ENCODE measurements around the gene AZU1. TPM values are rescaled to one million over a fixed set of nuclear protein-coding genes. Genes with fewer than 3 reads are reported as not detected.
"Not testable (repeated sequence)": the region's sequence is repeated elsewhere in the genome, so short reads cannot be mapped to it uniquely, and the experiment has no call there.

Gene AZU1
- total and polyA plus RNA-seq, 2 experiments from 2014 or later = not detected

DNA sequence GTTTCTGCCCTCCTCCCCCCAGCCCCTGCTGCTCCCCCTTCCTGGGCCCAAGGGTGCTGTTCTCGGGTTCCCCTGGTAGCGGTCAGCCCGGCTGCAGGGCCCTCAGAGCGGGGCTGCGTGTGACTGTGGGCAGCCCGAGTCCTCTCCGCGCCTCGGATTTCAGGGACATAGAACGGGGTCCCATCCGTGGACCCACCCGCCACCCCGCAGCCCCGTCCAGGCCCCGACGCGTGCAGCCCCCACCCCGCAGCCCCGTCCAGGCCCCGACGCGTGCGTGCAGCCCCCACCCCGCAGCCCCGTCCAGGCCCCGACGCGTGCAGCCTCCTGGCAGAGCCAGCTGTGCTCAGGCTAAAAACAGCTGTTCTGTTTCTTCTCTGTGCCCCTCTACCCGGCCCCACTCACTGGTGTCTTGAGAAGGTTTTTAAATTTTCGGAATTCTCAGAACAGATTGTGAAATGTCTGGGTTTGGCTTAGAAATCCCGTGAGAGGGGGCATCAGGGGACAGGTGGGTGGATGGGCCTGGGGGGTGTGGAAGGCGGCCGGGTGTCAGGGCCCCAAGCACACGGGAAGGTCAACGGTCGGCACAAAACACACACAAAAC lies 7.7 kb downstream of the AZU1 start:
- H3K4me2 ChIP-seq (ENCODE audit: unreplicated experiment) = no peak overlapping the region
- H3K36me3 ChIP-seq (ENCODE audit: low read depth) = no peaks in the 10 kb centered on the region
- TF ChIP-seq EZH2phosphoT487 (IDR thresholded peaks at IDR 0.05; ENCODE audit: insufficient read depth, low read depth) (no peak), EZH2 (IDR thresholded peaks at IDR 0.05; ENCODE audit: insufficient read depth, poor library complexity, severe bottlenecking) (no peak)
- no peaks in the 10 kb centered on the region for H3K9me3 ChIP-seq (ENCODE audit: low read depth)
- H3F3A ChIP-seq (ENCODE audit: insufficient read depth) = no peaks in the 10 kb centered on the region
- H3K9ac ChIP-seq = no peak overlapping the region
- H3K4me3 ChIP-seq = no peak overlapping the region
- no peak overlapping the region for H3K27ac ChIP-seq
- H3K27me3 ChIP-seq (replicated peaks; ENCODE audit: insufficient read depth) = peaks cover 12% of the 10 kb centered on the region; the same call in 1 of the 2 replicates
- 21 to 53% methylated on average over 9 to 36 of the region's 36 CpGs for WGBS, 2 experiments (ENCODE audit: low coverage in 1 of 2, low lambda C conversion rate in 2 of 2, missing lambda C conversion rate in 2 of 2)
- in situ Hi-C loops (cut with MboI) = no loop called here
- H3K9me2 ChIP-seq (ENCODE audit: insufficient read depth) = no peaks in the 10 kb centered on the region
- no peaks in the 10 kb centered on the region for H3K79me2 ChIP-seq (ENCODE audit: insufficient read depth)
- no peaks in the 10 kb centered on the region for H3K4me1 ChIP-seq (ENCODE audit: insufficient read depth)
- no peaks in the 10 kb centered on the region for H4K20me1 ChIP-seq (ENCODE audit: insufficient read depth)
- DNase-seq = no peak
- no peak overlapping the region for H2AFZ ChIP-seq

DNA sequence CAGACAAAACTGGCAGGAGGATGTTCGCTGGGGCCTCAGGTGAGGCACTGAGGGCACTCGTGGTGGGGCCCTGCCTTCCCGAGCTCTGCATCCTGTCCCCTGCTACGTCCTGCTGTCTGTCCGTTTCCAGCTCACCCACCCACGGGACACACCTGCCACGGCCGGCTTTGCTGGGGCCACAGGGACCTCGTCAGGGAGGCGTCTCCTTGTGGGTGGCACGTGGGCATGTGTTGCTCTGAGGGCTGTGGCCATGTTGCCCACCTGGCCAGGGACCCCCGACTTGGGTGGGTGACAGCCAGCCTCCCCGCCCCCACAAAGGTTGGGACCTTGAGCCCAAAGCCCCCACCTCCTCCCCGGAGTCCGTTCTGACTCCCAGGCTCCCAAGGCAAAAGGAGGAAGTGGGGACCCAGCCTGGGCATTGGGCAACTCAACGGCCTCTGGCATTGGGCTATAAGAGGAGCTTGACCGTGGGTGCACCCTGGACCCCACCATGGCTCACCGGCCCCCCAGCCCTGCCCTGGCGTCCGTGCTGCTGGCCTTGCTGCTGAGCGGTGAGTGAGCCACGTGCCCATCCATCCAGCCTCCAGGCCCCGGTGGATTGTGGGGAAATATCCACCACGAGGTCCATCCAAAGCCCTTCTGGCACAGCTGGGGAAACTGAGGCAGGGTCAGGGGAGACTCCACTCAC lies 13.0 kb downstream of the AZU1 start, which contains the start of gene PRTN3:
TSS of gene PRTN3 (plus strand) at position 481 of the 688 bp plus-strand sequence. CDS start at position 491, 10 bp downstream.
- H4K20me1 ChIP-seq (ENCODE audit: insufficient read depth) = no peaks in the 10 kb centered on the region
- WGBS, 2 experiments (ENCODE audit: low coverage in 1 of 2, low lambda C conversion rate in 2 of 2, missing lambda C conversion rate in 2 of 2) = 70 to 78% methylated on average over 22 to 24 of the region's 24 CpGs
- in situ Hi-C loops (cut with MboI) = no loop called here

DNA sequence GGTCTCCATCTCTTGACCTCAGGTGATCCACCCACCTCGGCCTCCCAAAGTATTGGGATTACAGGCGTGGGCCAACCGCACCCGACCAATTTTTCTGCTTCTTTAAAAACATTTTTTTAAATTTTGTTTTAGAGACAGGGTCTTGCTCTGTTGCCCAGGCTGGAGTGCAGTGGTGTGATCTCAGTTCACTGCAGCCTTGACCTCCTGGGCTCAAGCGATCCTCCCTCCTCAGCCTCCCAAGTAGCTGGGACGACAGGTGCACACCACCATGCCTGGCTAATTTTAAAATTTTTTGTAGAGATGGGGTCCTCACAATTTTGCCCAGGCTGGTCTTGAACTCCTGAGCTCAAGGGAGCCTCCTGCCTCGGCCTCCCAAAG lies 15.2 kb downstream of the AZU1 start:
- H3K9ac ChIP-seq; H3K4me3 ChIP-seq; H4K20me1 ChIP-seq (ENCODE audit: insufficient read depth); H2AFZ ChIP-seq; in situ Hi-C loops (cut with MboI); H3K79me2 ChIP-seq (ENCODE audit: insufficient read depth); H3F3A ChIP-seq (ENCODE audit: insufficient read depth); H3K4me2 ChIP-seq (ENCODE audit: unreplicated experiment); H3K9me2 ChIP-seq (ENCODE audit: insufficient read depth); H3K4me1 ChIP-seq (ENCODE audit: insufficient read depth); H3K36me3 ChIP-seq (ENCODE audit: low read depth); DNase-seq; H3K9me3 ChIP-seq (ENCODE audit: low read depth); H3K27ac ChIP-seq: not testable (repeated sequence)
- H3K27me3 ChIP-seq (replicated peaks; ENCODE audit: insufficient read depth) = peaks cover 43% of the 10 kb centered on the region
- 66 to 70% methylated on average over 7 of the region's 7 CpGs for WGBS, 2 experiments (ENCODE audit: low coverage in 1 of 2, low lambda C conversion rate in 2 of 2, missing lambda C conversion rate in 2 of 2)

More for the DNA sequence above, 13.0 kb downstream of the AZU1 start, which contains the start of gene PRTN3:
- Histone ChIP-seq H3K9me3 (ENCODE audit: low read depth) (no peaks in the 10 kb centered on the region), H3K9ac (no peak within 1 kb of the TSS), H3K36me3 (ENCODE audit: low read depth) (no peaks in the 10 kb centered on the region), H3F3A (ENCODE audit: insufficient read depth) (no peaks in the 10 kb centered on the region), H3K9me2 (ENCODE audit: insufficient read depth) (no peaks in the 10 kb centered on the region), H3K4me2 (ENCODE audit: unreplicated experiment) (no peak within 1 kb of the TSS), H3K4me1 (ENCODE audit: insufficient read depth) (no peaks in the 10 kb centered on the region), H3K4me3 (no peak within 1 kb of the TSS), H2AFZ (no peak within 1 kb of the TSS), H3K27ac (no peak within 1 kb of the TSS), H3K79me2 (ENCODE audit: insufficient read depth) (no peaks in the 10 kb centered on the region), H3K27me3 (replicated peaks; ENCODE audit: insufficient read depth) (peaks cover 36% of the 10 kb centered on the region)
- no peak for DNase-seq
- TF ChIP-seq EZH2 (IDR thresholded peaks at IDR 0.05; ENCODE audit: insufficient read depth, poor library complexity, severe bottlenecking) (no peak), EZH2phosphoT487 (IDR thresholded peaks at IDR 0.05; ENCODE audit: insufficient read depth, low read depth) (no peak)

GRCh38 chr19:843180-843835 lies 15.7 kb downstream of the AZU1 start:
- H3F3A ChIP-seq (ENCODE audit: insufficient read depth) = no peaks in the 10 kb centered on the region
- H3K9me3 ChIP-seq (ENCODE audit: low read depth) = no peaks in the 10 kb centered on the region
- in situ Hi-C loops (cut with MboI) = no loop called here
- TF ChIP-seq EZH2phosphoT487 (IDR thresholded peaks at IDR 0.05; ENCODE audit: insufficient read depth, low read depth) (no peak), EZH2 (IDR thresholded peaks at IDR 0.05; ENCODE audit: insufficient read depth, poor library complexity, severe bottlenecking) (no peak)
- H3K27ac ChIP-seq = no peak overlapping the region
- H2AFZ ChIP-seq = no peak overlapping the region
- H3K9me2 ChIP-seq (ENCODE audit: insufficient read depth) = no peaks in the 10 kb centered on the region
- no peaks in the 10 kb centered on the region for H3K79me2 ChIP-seq (ENCODE audit: insufficient read depth)
- no peak overlapping the region for H3K4me2 ChIP-seq (ENCODE audit: unreplicated experiment)
- H3K9ac ChIP-seq = no peak overlapping the region
- peak; percentile 44 for DNase-seq
- H3K36me3 ChIP-seq (ENCODE audit: low read depth) = no peaks in the 10 kb centered on the region
- H3K4me3 ChIP-seq = no peak overlapping the region
- H3K27me3 ChIP-seq (replicated peaks; ENCODE audit: insufficient read depth) = peaks cover 48% of the 10 kb centered on the region
- WGBS, 2 experiments (ENCODE audit: low coverage in 1 of 2, low lambda C conversion rate in 2 of 2, missing lambda C conversion rate in 2 of 2) = 7 to 14% methylated on average over 18 to 41 of the region's 46 CpGs
- no peaks in the 10 kb centered on the region for H4K20me1 ChIP-seq (ENCODE audit: insufficient read depth)
- no peaks in the 10 kb centered on the region for H3K4me1 ChIP-seq (ENCODE audit: insufficient read depth)
